ENCODE data around the gene RANBP3.

Gene RANBP3

DNA sequence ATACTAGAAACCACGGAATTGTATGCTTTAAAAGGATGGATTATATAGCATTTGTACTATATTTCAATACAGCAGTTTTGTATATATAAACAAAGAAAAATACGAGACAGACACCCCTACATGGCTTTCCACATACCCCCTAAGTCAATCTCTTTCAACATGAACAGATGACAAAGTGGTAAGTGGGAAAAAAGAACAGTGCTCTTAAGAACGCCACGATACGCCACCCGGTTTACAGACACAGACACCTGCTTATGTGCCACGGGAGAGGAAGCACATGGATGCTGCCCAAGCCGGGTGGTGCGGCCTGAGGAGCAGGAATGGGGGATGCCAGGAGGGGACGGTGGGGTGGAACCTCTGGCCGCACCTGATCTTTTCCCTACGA, 55.8 kb downstream of the RANBP3 start:
- H3K4me3 ChIP-seq (replicated peaks; ENCODE audit: low read depth, low read length) = no peak overlapping the region
- TF ChIP-seq, protein P1, sequence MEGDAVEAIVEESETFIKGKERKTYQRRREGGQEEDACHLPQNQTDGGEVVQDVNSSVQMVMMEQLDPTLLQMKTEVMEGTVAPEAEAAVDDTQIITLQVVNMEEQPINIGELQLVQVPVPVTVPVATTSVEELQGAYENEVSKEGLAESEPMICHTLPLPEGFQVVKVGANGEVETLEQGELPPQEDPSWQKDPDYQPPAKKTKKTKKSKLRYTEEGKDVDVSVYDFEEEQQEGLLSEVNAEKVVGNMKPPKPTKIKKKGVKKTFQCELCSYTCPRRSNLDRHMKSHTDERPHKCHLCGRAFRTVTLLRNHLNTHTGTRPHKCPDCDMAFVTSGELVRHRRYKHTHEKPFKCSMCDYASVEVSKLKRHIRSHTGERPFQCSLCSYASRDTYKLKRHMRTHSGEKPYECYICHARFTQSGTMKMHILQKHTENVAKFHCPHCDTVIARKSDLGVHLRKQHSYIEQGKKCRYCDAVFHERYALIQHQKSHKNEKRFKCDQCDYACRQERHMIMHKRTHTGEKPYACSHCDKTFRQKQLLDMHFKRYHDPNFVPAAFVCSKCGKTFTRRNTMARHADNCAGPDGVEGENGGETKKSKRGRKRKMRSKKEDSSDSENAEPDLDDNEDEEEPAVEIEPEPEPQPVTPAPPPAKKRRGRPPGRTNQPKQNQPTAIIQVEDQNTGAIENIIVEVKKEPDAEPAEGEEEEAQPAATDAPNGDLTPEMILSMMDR (IDR thresholded peaks at IDR 0.05; ENCODE audit: low read depth, low read length, missing control alignments) = no peak
- no peak for DNase-seq (ENCODE audit: extremely low read depth, low read depth)

GRCh38 chr19:5921516-5922160, 56.3 kb downstream of the RANBP3 start:
- TF ChIP-seq, protein P1 (IDR thresholded peaks at IDR 0.05; ENCODE audit: low read depth, low read length, missing control alignments) = no peak
- DNase-seq (ENCODE audit: extremely low read depth, low read depth) = no peak

DNA sequence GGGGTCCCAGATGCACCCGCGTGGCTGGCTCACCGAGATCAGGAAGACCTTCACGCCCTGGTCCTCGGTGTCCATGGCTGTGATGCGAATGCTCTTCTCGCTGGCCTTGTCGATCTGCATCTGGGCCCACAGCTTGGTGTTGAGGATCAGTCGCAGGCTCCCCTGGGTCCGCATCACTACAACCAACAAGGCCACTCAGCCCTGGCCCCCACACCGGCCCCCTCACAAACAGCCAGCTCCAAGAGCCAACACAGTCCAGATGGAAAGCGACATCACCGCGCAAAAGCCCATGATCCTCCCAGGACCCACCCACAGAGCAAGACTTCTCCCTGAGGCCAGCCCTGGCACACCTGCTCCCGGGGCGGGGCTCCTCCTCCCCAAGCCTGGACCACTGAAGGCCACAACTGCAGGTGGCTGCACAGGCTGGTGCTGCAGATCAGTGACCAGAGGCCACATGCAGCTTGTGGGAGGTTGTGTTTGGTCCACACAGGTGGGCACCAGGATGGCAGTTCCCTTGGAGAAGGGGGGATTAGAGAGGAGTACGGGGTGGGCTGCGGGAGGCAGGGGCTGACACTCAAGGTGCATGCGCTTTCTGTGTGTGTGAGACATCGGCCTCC, 59.4 kb downstream of the RANBP3 start:
- H3K4me3 ChIP-seq (replicated peaks; ENCODE audit: low read depth, low read length) = no peak overlapping the region
- no peak for DNase-seq (ENCODE audit: extremely low read depth, low read depth)
- TF ChIP-seq, protein P1 (IDR thresholded peaks at IDR 0.05; ENCODE audit: low read depth, low read length, missing control alignments) = no peak

More at GRCh38 chr19:5921516-5922160, 56.3 kb downstream of the RANBP3 start:
- H3K4me3 ChIP-seq (replicated peaks; ENCODE audit: low read depth, low read length) = no peak overlapping the region

GRCh38 chr19:5917431-5918107, 60.4 kb downstream of the RANBP3 start:
- DNase-seq (ENCODE audit: extremely low read depth, low read depth) = no peak
- TF ChIP-seq, protein P1 (IDR thresholded peaks at IDR 0.05; ENCODE audit: low read depth, low read length, missing control alignments) = no peak
- no peak overlapping the region for H3K4me3 ChIP-seq (replicated peaks; ENCODE audit: low read depth, low read length)

- DNase-seq (ENCODE audit: extremely low read depth, low read depth) = no peak
- TF ChIP-seq, protein P1 (IDR thresholded peaks at IDR 0.05; ENCODE audit: low read depth, low read length, missing control alignments) = no peak
- H3K4me3 ChIP-seq (replicated peaks; ENCODE audit: low read depth, low read length) = no peak overlapping the region
Observed at GRCh38 chr19:5916181-5916708, 61.7 kb downstream of the RANBP3 start.

GRCh38 chr19:5915782-5916165, 62.2 kb downstream of the RANBP3 start:
- no peak overlapping the region for H3K4me3 ChIP-seq (replicated peaks; ENCODE audit: low read depth, low read length)
- DNase-seq (ENCODE audit: extremely low read depth, low read depth) = no peak
- TF ChIP-seq, protein P1 (IDR thresholded peaks at IDR 0.05; ENCODE audit: low read depth, low read length, missing control alignments) = no peak
